Glutamatergic neuron (in vitro differentiated cells): ENCODE measurements around the gene PLEK2. TPM values are rescaled to one million over a fixed set of nuclear protein-coding genes. Genes with fewer than 3 reads are reported as not detected.
"Not testable (repeated sequence)": the region's sequence is repeated elsewhere in the genome, so short reads cannot be mapped to it uniquely, and the experiment has no call there.

Experiments
- DNase-seq: peaks from one replicate; pipeline ENCODE4 v3.0.0; 2022
- H3K27ac Mint-ChIP-seq: one replicate; pipeline ENCODE4 v1.8.0; 2020; ENCODE audit warnings: mild to moderate bottlenecking, mixed read lengths, inconsistent platforms; ENCODE audit not compliant: unreplicated experiment
- H3K27me3 Mint-ChIP-seq: one replicate; pipeline ENCODE4 v1.8.0; 2020; ENCODE audit warnings: mild to moderate bottlenecking, moderate library complexity, mixed read lengths, inconsistent platforms; ENCODE audit not compliant: unreplicated experiment
- H3K36me3 Mint-ChIP-seq: one replicate; pipeline ENCODE4 v1.8.0; 2020; ENCODE audit warnings: mild to moderate bottlenecking, mixed read lengths, inconsistent platforms; ENCODE audit not compliant: unreplicated experiment
- H3K4me1 Mint-ChIP-seq: one replicate; pipeline ENCODE4 v1.8.0; 2020; ENCODE audit warnings: mild to moderate bottlenecking, low read depth, mixed read lengths, inconsistent platforms; ENCODE audit not compliant: unreplicated experiment
- H3K4me3 Mint-ChIP-seq: one replicate; pipeline ENCODE4 v1.8.0; 2020; ENCODE audit warnings: mild to moderate bottlenecking, mixed read lengths, inconsistent platforms; ENCODE audit not compliant: unreplicated experiment
- H3K9me3 Mint-ChIP-seq: one replicate; pipeline ENCODE4 v1.8.0; 2020; ENCODE audit warnings: mild to moderate bottlenecking, moderate library complexity, mixed read lengths, inconsistent platforms; ENCODE audit not compliant: unreplicated experiment
- total RNA-seq: library from RNA; stranded (reverse); fragmentation: NEBNext Ultra II Directional; extraction: Animal tissue kit (Norgen Biotek cat#: 25700); gene quantifications from one replicate; pipeline ENCODE4 v1.2.1, GENCODE V29; 2021; ENCODE audit not compliant: unreplicated experiment
- TF ChIP-seq, protein P1 (sequence below): fragments of 200-600 bp; sonication (generic); IDR thresholded peaks from one replicate; pipeline ENCODE4 v1.5.0; 2021; ENCODE audit not compliant: partially characterized antibody, unreplicated experiment

PLEK2 gene
- total RNA-seq, 1 donor from 2014 or later, result not detected

DNA sequence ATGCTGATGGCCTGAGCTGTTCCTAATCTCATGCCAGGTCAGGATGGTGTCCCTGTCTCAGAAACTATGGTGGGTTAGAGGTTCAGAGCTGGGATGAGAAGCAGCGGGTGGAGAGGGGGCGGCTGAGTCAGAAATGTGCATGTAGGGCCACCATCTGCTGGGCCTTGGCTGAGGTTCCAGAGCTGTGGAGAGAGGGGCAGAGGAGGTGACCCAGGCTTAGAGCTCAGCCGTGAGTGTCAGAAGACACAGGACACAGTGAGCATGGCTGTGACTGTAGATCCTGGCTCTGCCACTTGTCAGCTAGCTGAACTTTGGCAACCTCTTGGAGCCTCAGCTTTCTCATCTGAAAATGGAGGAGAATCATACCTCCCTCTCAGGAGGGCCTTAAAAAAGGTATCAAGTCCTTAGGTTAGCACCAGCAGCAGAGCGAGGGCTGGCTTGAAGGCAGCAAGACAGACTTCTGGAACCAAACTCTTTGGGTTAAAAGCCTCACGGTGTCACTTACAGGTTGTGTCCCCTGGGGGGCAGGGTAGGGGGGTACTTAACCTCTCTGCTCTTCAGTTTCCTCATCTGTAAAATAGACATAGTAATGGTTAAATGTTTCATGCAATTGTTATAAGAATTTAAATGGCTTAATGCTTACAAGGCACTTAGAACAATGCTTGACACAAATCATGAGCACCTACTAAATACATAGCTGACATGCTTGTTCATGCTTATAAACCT lies 41.8 kb upstream of the PLEK2 start:
- DNase-seq, result no peak
- Mint-ChIP-seq H3K36me3 (peaks cover 8% of the 10 kb centered on the region), H3K4me3 (no peak overlapping the region), H3K9me3 (peaks cover 6% of the 10 kb centered on the region), H3K27ac (no peak overlapping the region), H3K4me1 (no peaks in the 10 kb centered on the region), H3K27me3 (peaks cover 4% of the 10 kb centered on the region)
- TF ChIP-seq, protein P1, sequence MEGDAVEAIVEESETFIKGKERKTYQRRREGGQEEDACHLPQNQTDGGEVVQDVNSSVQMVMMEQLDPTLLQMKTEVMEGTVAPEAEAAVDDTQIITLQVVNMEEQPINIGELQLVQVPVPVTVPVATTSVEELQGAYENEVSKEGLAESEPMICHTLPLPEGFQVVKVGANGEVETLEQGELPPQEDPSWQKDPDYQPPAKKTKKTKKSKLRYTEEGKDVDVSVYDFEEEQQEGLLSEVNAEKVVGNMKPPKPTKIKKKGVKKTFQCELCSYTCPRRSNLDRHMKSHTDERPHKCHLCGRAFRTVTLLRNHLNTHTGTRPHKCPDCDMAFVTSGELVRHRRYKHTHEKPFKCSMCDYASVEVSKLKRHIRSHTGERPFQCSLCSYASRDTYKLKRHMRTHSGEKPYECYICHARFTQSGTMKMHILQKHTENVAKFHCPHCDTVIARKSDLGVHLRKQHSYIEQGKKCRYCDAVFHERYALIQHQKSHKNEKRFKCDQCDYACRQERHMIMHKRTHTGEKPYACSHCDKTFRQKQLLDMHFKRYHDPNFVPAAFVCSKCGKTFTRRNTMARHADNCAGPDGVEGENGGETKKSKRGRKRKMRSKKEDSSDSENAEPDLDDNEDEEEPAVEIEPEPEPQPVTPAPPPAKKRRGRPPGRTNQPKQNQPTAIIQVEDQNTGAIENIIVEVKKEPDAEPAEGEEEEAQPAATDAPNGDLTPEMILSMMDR, result no peak

DNA sequence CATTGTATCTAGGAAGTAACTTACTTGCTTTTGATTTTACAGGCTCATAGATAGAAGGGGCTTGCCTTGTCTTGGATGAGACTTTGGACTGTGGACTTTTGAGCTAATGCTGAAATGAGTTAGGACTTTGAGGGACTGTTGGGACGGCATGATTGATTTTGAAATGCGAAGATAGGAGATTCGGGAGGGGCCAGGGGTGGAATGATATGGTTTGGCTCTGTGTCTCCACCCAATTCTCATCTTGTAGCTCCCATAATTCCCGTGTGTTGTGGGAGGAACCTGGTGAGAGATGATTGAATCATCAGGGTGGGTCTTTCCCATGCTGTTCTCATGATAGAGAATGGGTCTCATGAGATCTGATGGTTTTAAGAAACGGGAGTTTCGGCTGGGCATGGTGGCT lies 39.7 kb upstream of the PLEK2 start:
- H3K4me3 Mint-ChIP-seq, H3K27ac Mint-ChIP-seq, H3K9me3 Mint-ChIP-seq, H3K4me1 Mint-ChIP-seq, H3K27me3 Mint-ChIP-seq, DNase-seq, H3K36me3 Mint-ChIP-seq: not testable (repeated sequence)

DNA sequence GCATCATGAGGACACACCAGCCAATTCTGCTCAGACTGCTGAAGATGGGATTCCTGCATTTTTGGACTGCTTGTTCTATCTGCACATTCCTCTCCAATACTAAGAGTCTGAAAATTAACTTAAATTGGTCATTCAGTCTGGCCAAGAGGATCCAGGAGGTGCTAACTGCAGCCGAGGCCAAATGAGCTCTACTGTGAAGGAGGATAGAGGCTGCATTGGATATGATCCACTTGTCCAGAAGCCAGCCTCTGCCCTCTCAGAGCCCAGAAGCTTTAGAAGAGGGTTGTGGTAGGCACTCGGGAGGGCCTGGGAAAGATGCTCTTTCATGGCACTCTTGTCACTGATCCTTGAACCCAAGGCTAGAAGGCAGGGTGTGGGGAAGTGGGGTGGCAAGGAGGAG lies 37.1 kb upstream of the PLEK2 start:
- Mint-ChIP-seq H3K27me3 (peaks cover 5% of the 10 kb centered on the region), H3K9me3 (peaks cover 10% of the 10 kb centered on the region), H3K4me1 (peaks cover 1% of the 10 kb centered on the region), H3K36me3 (peaks cover 8% of the 10 kb centered on the region), H3K4me3 (no peak overlapping the region), H3K27ac (no peak overlapping the region)
- DNase-seq, result no peak
- TF ChIP-seq, protein P1, result no peak

DNA sequence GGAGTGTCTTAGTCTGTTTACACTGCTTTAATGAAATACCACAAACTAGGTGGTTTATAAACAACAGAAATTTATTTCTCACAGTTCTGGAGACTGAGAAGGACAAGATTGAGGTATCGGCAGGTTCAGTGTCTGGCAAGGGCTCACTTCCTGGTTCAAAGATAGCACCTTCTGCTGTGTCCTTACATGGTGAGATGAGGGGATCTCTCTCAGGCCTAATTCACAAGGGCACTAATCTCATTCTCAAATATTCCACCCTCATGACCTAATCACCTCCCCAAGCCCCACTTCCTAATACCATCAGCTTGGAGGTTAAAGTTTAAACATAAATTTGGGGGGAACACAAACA lies 35.0 kb upstream of the PLEK2 start:
- Mint-ChIP-seq H3K4me3 (no peak overlapping the region), H3K9me3 (peaks cover 10% of the 10 kb centered on the region), H3K36me3 (peaks cover 8% of the 10 kb centered on the region), H3K4me1 (peaks cover 1% of the 10 kb centered on the region), H3K27ac (no peak overlapping the region), H3K27me3 (peaks cover 5% of the 10 kb centered on the region)
- DNase-seq, result no peak
- TF ChIP-seq, protein P1, result no peak

DNA sequence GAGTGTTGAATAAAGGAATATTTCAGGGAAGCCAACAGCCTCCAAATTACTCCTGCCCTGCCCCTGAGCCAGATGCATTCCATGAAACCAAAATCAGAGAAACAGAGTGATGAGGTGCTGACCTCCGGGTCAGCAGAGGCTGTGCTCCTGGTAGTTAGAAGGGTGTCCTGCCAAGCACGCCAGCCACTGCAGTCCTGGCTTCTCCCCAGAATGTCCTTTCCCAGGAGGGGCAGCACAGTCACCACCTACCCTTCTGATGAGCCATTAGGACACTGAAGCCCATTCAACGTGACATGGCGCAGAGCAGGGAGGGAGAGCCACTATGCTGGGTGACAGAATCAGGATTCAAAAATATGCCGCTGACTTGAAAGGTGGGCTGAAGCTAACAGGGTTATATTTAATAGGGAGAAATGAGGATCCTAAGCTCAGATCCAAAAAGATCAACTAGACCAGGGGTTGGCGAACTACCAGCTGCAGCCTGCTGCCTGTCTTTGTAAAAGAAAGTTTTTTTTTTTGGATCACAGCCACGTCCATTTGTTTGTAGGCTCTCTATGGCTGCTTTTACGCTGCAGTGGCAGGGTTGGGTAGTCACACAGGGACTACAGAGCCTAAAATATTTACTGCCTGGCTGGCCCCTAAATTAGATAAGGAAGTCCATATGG lies 34.5 kb upstream of the PLEK2 start:
- peaks cover 8% of the 10 kb centered on the region for H3K36me3 Mint-ChIP-seq
- no peak for DNase-seq
- H3K27me3 Mint-ChIP-seq, result peaks cover 5% of the 10 kb centered on the region
- peaks cover 7% of the 10 kb centered on the region for H3K9me3 Mint-ChIP-seq
- H3K4me1 Mint-ChIP-seq, result peaks cover 1% of the 10 kb centered on the region
- no peak overlapping the region for H3K4me3 Mint-ChIP-seq
- H3K27ac Mint-ChIP-seq, result no peak overlapping the region
- TF ChIP-seq, protein P1, result no peak
